ENCODE measurements around the gene RBM47. TPM values are rescaled to one million over a fixed set of nuclear protein-coding genes. Genes with fewer than 3 reads are reported as not detected.

RBM47 gene
- total RNA-seq, 1 donor from 2014 or later: 0.37 TPM

DNA sequence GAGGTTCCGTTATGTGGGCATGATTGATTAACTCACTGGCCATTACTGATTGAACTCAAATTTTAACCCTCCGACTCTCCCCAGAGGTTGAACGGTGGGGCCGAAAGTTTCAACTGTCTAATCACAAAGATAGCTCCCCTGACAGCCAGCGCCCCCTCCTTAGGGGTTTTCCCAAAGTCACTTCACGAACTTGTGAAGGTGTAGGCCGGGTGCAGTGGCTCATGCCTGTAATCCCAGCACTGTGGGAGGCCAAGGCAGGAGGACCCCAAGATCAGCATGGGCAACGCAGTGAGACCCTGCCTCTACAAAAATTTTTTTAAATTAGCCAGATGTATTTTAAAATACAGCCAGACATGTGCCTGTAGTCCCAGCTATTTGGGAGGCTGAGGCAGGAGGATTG lies 39.8 kb upstream of the RBM47 start:
- TF ChIP-seq, protein P1, sequence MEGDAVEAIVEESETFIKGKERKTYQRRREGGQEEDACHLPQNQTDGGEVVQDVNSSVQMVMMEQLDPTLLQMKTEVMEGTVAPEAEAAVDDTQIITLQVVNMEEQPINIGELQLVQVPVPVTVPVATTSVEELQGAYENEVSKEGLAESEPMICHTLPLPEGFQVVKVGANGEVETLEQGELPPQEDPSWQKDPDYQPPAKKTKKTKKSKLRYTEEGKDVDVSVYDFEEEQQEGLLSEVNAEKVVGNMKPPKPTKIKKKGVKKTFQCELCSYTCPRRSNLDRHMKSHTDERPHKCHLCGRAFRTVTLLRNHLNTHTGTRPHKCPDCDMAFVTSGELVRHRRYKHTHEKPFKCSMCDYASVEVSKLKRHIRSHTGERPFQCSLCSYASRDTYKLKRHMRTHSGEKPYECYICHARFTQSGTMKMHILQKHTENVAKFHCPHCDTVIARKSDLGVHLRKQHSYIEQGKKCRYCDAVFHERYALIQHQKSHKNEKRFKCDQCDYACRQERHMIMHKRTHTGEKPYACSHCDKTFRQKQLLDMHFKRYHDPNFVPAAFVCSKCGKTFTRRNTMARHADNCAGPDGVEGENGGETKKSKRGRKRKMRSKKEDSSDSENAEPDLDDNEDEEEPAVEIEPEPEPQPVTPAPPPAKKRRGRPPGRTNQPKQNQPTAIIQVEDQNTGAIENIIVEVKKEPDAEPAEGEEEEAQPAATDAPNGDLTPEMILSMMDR (conservative IDR thresholded peaks at IDR 0.05): no peak
- Mint-ChIP-seq H3K9me3 (no peaks in the 10 kb centered on the region), H3K4me3 (no peak overlapping the region), H3K36me3 (ENCODE audit: low read depth) (no peaks in the 10 kb centered on the region), H3K4me1 (peaks cover 21% of the 10 kb centered on the region), H3K27ac (ENCODE audit: unreplicated experiment) (no peak overlapping the region), H3K27me3 (ENCODE audit: low read depth) (no peaks in the 10 kb centered on the region)
- no peak for DNase-seq (ENCODE audit: low read depth, low spot score)

DNA sequence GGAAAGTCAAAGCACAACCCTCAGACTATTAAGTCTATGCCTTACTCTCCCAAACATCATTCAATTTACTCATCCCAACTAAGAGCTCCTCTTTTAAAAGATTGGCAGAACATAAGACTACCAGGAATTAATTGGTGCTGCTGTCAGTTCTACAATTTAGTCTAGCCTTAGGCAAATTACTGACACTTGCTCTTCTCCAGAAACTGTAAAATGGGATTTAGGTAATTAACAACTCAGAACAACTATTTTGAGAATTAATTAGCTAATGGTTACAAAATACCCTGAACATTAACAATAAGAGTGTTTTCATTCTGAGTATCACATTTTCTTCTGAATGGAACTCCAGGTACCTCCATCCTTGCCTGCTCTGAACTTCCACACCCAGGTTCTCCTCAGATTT lies 36.2 kb upstream of the RBM47 start:
- no peak for DNase-seq (ENCODE audit: low read depth, low spot score)
- Mint-ChIP-seq H3K27ac (ENCODE audit: unreplicated experiment) (no peak overlapping the region), H3K4me3 (no peak overlapping the region), H3K27me3 (ENCODE audit: low read depth) (no peaks in the 10 kb centered on the region), H3K4me1 (peaks cover 8% of the 10 kb centered on the region), H3K9me3 (no peaks in the 10 kb centered on the region), H3K36me3 (ENCODE audit: low read depth) (no peaks in the 10 kb centered on the region)
- TF ChIP-seq, protein P1 (conservative IDR thresholded peaks at IDR 0.05): no peak

DNA sequence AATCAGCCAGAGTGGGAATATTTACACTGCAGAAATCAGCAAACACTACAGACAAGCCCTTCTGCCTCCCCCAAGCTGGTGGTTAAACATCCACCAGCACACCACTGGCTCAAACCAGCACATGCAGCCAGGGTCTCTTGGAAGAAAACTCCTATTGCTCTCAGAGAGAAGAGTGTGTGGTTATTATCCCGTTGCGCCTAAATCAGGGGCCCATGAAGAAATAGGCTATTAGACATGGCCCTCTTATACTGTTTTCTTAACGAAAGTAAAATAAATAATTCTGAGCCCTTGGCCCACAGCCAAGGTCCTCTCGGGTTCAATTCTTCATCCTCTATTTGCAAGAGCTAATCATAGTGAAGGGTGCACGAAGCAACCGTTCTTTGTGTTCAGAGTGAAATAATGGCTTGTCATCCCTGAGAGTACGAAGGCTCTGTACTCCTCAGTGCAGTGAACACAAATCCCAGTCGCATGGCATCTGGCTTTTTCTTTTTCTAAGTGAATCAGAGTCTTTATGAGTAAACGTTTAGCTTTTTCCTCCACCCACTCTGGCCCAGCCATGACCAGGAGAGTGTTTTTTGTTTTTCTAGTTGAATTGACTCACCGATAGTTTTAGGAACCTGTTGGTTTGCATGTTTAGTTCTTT lies 33.4 kb upstream of the RBM47 start:
- H3K9me3 Mint-ChIP-seq: no peaks in the 10 kb centered on the region
- no peaks in the 10 kb centered on the region for H3K27me3 Mint-ChIP-seq (ENCODE audit: low read depth)
- DNase-seq (ENCODE audit: low read depth, low spot score): no peak
- H3K36me3 Mint-ChIP-seq (ENCODE audit: low read depth): no peaks in the 10 kb centered on the region
- no peak overlapping the region for H3K27ac Mint-ChIP-seq (ENCODE audit: unreplicated experiment)
- peaks cover 8% of the 10 kb centered on the region for H3K4me1 Mint-ChIP-seq
- H3K4me3 Mint-ChIP-seq: no peak overlapping the region
- TF ChIP-seq, protein P1 (conservative IDR thresholded peaks at IDR 0.05): no peak

DNA sequence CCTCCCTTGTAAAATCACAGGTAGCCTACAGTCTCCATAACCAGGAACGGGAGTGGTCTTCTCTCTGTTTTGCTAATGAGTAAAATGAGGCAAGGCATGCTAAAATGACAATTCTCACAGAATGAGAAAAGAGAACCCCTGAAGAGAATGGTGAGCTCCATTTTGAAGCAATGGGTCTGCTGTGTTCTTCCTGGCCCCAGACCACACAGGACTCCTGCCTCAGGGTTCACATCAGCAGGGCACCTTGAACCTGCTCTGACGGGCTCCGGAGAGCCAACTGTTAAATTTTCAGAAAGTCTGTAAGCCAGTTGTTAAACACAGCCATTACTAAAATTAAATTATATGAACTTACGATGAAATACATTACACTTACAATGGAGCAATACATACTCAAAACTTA lies 32.1 kb upstream of the RBM47 start:
- TF ChIP-seq, protein P1 (conservative IDR thresholded peaks at IDR 0.05): no peak
- no peaks in the 10 kb centered on the region for H3K36me3 Mint-ChIP-seq (ENCODE audit: low read depth)
- peaks cover 8% of the 10 kb centered on the region for H3K4me1 Mint-ChIP-seq
- H3K9me3 Mint-ChIP-seq: no peaks in the 10 kb centered on the region
- H3K27me3 Mint-ChIP-seq (ENCODE audit: low read depth): no peaks in the 10 kb centered on the region
- H3K4me3 Mint-ChIP-seq: no peak overlapping the region
- H3K27ac Mint-ChIP-seq (ENCODE audit: unreplicated experiment): no peak overlapping the region
- no peak for DNase-seq (ENCODE audit: low read depth, low spot score)

DNA sequence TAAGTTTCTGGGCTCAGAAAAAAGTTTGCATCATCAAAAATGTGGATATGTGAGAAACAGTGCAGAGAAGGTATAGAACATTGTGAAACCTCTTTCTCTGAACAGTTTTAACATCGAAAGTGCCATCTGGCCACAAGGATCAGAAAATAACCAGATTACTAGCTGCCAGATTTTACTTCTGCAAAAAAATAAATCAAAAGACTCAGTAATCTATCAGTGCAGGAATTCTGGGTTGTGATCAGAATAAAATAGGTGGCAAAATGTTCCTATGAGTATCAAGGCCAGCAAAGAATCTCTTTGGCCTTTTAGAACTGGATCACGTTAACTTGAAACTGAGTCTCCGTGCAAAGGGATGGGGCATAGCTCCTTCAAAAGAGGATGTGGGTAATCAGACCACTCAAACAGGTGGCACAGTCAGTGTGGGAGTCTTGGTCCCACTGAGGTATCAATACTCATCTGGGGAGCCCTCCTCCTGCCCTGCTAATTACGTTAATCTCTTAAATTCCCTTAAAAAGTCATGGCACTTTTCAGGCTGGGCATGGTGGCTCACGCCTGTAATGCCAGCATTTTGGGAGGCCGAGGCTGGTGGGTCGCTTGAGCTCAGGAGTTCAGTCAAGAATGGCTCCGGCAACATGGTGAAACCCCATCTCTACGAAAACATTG lies 26.7 kb upstream of the RBM47 start:
- H3K9me3 Mint-ChIP-seq: no peaks in the 10 kb centered on the region
- H3K27me3 Mint-ChIP-seq (ENCODE audit: low read depth): no peaks in the 10 kb centered on the region
- no peaks in the 10 kb centered on the region for H3K36me3 Mint-ChIP-seq (ENCODE audit: low read depth)
- H3K4me3 Mint-ChIP-seq: no peak overlapping the region
- H3K4me1 Mint-ChIP-seq: no peaks in the 10 kb centered on the region
- DNase-seq (ENCODE audit: low read depth, low spot score): no peak
- TF ChIP-seq, protein P1 (conservative IDR thresholded peaks at IDR 0.05): no peak
- no peak overlapping the region for H3K27ac Mint-ChIP-seq (ENCODE audit: unreplicated experiment)
